ENCODE measurements around the gene PSMF1. TPM values are rescaled to one million over a fixed set of nuclear protein-coding genes. Genes with fewer than 3 reads are reported as not detected.

PSMF1 gene
- total and polyA plus RNA-seq, 2 of the 4 experiments (the other 2 are of a cell fraction) = 93.6 to 109 TPM

- dilution Hi-C loops (cut with HindIII; ENCODE audit: low sequenced_read_pairs, unreplicated experiment) = no loop called here
- Histone ChIP-seq H2AK5ac (ENCODE audit: low read depth, low read length) (no peak overlapping the region), H3K27me3 (ENCODE audit: control insufficient read depth, insufficient read depth, low read length) (peaks cover 35% of the 10 kb centered on the region), H3K27ac (ENCODE audit: insufficient read depth, low read length) (no peak overlapping the region), H2AK9ac (replicated peaks; ENCODE audit: low read depth, low read length, poor library complexity) (no peak overlapping the region), H2BK5ac (ENCODE audit: low read depth, low read length, poor library complexity, severe bottlenecking) (no peak overlapping the region), H3K56ac (ENCODE audit: extremely low read depth, insufficient read depth, low read length) (no peak overlapping the region), H2BK120ac (ENCODE audit: low read depth, low read length) (no peak overlapping the region), H4K91ac (ENCODE audit: insufficient read depth, low read depth, low read length) (no peak overlapping the region), H3K9me1 (ENCODE audit: insufficient read depth, low read length) (no peaks in the 10 kb centered on the region), H2BK15ac (ENCODE audit: low read depth, low read length) (no peak overlapping the region), H3K4me1 (ENCODE audit: control insufficient read depth, insufficient read depth, low read length) (no peaks in the 10 kb centered on the region), H3K18ac (ENCODE audit: low read depth, low read length) (no peak overlapping the region), H3K23ac (ENCODE audit: low read depth, low read length) (no peak overlapping the region), H3K4me3 (ENCODE audit: insufficient read depth, low read depth, low read length) (no peak overlapping the region), H3K14ac (replicated peaks; ENCODE audit: low read depth, low read length) (no peak overlapping the region), H2AFZ (replicated peaks; ENCODE audit: low read length, poor library complexity) (no peak overlapping the region), H3K36me3 (ENCODE audit: control insufficient read depth, insufficient read depth, low read length) (no peaks in the 10 kb centered on the region), H3K4me2 (ENCODE audit: low read depth, low read length) (no peak overlapping the region), H3K4ac (ENCODE audit: low read depth, low read length) (no peak overlapping the region), H2BK20ac (ENCODE audit: low read depth, low read length) (no peak overlapping the region), H4K5ac (ENCODE audit: low read depth, low read length) (no peak overlapping the region), H4K8ac (ENCODE audit: low read depth in 2 of 2, low read length in 2 of 2) (no peak overlapping the region), H3K9me3 (ENCODE audit: control insufficient read depth, insufficient read depth, low read length) (0 out of 2 replicates have a peak, but pooled peaks cover 2% of the 10 kb centered on the region), H4K20me1 (ENCODE audit: insufficient read depth, low read length) (no peaks in the 10 kb centered on the region), H3K79me1 (ENCODE audit: low read depth in 1 of 2, low read length in 2 of 2) (no peaks in the 10 kb centered on the region), H3K9ac (ENCODE audit: low read depth, low read length) (no peak overlapping the region)
- intact Hi-C loops (cut with micrococcal nuclease) = loop anchor here (5.0 to 10.0 kb wide), 3 partner anchors 105 to 255 kb away; partner anchors contain the start of gene FKBP1A
- TF ChIP-seq SMC3 (IDR thresholded peaks at IDR 0.05; ENCODE audit: low read depth, low read length) (no peak), RAD21 (IDR thresholded peaks at IDR 0.05; ENCODE audit: low read length) (no peak), CTCF (conservative IDR thresholded peaks at IDR 0.05; ENCODE audit: low read depth, low read length) (no peak), ELK1 (IDR thresholded peaks at IDR 0.05; ENCODE audit: borderline replicate concordance, low read depth, low read length) (no peak), MXI1 (IDR thresholded peaks at IDR 0.05; ENCODE audit: borderline replicate concordance, low read depth, low read length) (no peak), CHD1 (IDR thresholded peaks at IDR 0.05; ENCODE audit: low read depth, low read length) (no peak), RFX5 (IDR thresholded peaks at IDR 0.05; ENCODE audit: low read depth, low read length) (no peak), POLR2A (IDR thresholded peaks at IDR 0.05; ENCODE audit: low read depth, low read length) (no peak)
- no peak for DNase-seq
- in situ Hi-C loops (cut with MboI; ENCODE audit: low sequenced_read_pairs) = loop anchor here (10.0 kb wide), 1 partner anchor 397 kb away; no protein-coding TSS in a partner anchor
- CTCF ChIA-PET = no interaction called here
- POLR2A ChIA-PET (ENCODE audit: unreplicated experiment) = no interaction called here
- BruUV-seq (replicated peaks) = no TSS peak
- ATAC-seq (ENCODE audit: low read depth) = no peak
Measured at GRCh38 chr20:1212023-1212422, 93.6 kb downstream of the PSMF1 start.

All from IMR-90 (cell line).